SK-N-MC (cell line): ENCODE measurements around the gene MLH1.

ENCODE experiments used
- DNase-seq: peaks from one replicate; pipeline ENCODE4 v3.0.0-alpha.2; 2011; ENCODE audit warnings: low read depth, low spot score
- H3K27ac ChIP-seq: fragments of 200-600 bp; sonication (generic); 2 replicates; pipeline ENCODE4 v1.5.1; 2016; ENCODE audit warnings: mixed run types
- H3K36me3 ChIP-seq: fragments of 200-600 bp; sonication (generic); 2 replicates; pipeline ENCODE4 v1.6.1; 2017; ENCODE audit warnings: antibody characterized with exemption, low read length, mixed read lengths; ENCODE audit not compliant: insufficient read depth
- H3K4me3 ChIP-seq: fragments of 200-600 bp; sonication (generic); 2 replicates; pipeline ENCODE4 v1.5.1; 2016
- H3K9ac ChIP-seq: fragments of 200-600 bp; sonication (generic); 2 replicates; pipeline ENCODE4 v1.8.0; 2017; ENCODE audit warnings: mixed run types, mixed read lengths; ENCODE audit not compliant: insufficient read length
- H3K9me3 ChIP-seq: fragments of 200-600 bp; sonication (generic); 2 replicates; pipeline ENCODE4 v1.6.1; 2017; ENCODE audit warnings: low read depth, mild to moderate bottlenecking, antibody characterized with exemption, low read length, moderate library complexity, mixed read lengths
- EZH2 ChIP-seq: fragments of 200-600 bp; sonication (generic); IDR thresholded peaks from one replicate; pipeline ENCODE4 v1.6.1; 2017; ENCODE audit warnings: antibody characterized with exemption
- FOXP2 ChIP-seq: optimal IDR thresholded peaks from 2 replicates; pipeline ENCODE3; 2011; ENCODE audit warnings: mild to moderate bottlenecking, moderate library complexity; ENCODE audit not compliant: insufficient read depth; ENCODE audit errors: extremely low read length, control extremely low read depth
- POLR2AphosphoS5 ChIP-seq: IDR thresholded peaks from 2 replicates; pipeline ENCODE4 v1.6.1; 2012; ENCODE audit warnings: mild to moderate bottlenecking, low read depth, low read length, borderline replicate concordance

Gene MLH1

DNA sequence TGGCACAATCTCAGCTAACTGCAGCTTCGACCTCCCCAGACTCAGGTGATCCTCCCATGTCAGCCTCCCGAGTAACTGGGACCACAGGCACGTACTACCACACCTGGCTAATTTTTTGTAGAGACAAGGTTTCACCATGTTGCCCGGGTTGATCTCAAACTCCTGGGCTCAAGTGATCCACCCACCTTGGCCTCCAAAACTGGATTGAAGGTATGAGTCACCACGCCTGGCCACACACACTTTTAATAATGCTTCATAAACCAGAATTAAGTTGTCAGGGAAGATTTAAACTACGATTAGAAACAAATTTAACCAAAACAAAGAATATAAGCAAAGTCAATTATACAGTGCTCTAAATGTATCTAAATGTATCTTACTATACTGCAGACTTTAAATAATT, 93.6 kb downstream of the MLH1 start:
- H3K9ac ChIP-seq, result no peak overlapping the region
- no peaks in the 10 kb centered on the region for H3K36me3 ChIP-seq
- H3K27ac ChIP-seq, result no peak overlapping the region
- no peaks in the 10 kb centered on the region for H3K9me3 ChIP-seq
- TF ChIP-seq FOXP2, result no peak
- no peak for TF ChIP-seq POLR2AphosphoS5
- no peak for TF ChIP-seq EZH2
- no peak for DNase-seq
- H3K4me3 ChIP-seq, result no peak overlapping the region

DNA sequence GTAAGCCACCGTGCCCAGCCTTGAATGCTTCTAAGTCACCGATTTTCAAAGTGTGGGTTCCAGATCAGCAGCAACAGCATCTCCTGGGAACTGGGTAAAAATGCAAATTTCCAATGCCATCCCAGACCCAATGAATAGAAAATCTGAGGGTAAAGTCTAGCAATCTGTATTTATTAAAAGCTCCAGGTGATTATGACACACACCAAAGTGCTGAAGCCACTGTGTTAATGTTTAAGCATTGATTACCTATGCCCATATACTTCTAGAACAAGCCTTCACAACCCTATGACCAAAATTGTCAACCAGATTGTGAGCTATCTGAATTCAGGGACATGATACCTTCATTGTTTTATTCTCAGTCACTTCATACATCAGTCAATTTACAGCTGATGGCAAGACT, 94.6 kb downstream of the MLH1 start:
- Histone ChIP-seq H3K9me3 (no peaks in the 10 kb centered on the region), H3K9ac (no peak overlapping the region), H3K27ac (no peak overlapping the region), H3K36me3 (no peaks in the 10 kb centered on the region), H3K4me3 (no peak overlapping the region)
- TF ChIP-seq FOXP2, result no peak
- no peak for DNase-seq

DNA sequence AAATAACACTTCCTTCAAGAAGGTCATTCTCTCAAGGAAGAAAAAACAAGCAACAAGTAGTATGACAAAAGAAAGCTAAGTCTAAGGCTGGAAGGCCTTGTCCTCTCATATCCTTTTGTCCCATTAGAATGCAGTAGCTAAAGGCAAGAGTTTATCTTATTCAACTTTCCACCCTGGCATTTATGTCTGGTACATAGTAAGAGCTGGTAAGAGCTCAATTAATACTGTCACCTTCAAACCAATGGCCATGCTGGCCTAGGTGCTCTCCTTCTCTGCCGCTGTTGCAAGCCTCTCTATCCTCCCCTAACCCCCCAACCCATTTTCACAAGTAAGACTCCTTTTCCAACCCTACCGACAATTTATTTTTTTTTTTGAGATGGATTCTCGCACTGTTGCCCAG, 99.2 kb downstream of the MLH1 start:
- no peak for DNase-seq
- Histone ChIP-seq H3K36me3 (no peaks in the 10 kb centered on the region), H3K9me3 (no peaks in the 10 kb centered on the region), H3K4me3 (no peak overlapping the region), H3K27ac (no peak overlapping the region), H3K9ac (no peak overlapping the region)
- TF ChIP-seq FOXP2 (no peak), EZH2 (no peak), POLR2AphosphoS5 (no peak)

DNA sequence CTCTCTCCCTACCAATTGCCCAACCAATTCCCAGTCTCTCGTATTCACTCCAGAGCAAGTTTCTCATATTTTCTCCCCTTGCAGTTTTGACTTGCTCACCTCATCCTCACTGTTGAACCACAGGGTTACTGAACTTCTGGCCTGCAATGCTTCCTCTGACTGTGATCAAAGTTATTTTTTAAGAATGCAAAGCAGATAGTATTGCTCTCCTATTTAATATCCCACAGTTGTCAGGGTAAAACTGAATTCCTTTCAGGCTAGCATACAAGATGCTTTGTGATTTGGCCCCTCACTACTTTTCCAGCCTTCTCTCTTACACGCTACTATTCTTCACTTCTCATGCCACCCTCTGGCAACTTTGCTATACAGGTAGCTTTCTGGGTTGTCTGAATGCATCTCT, 100.2 kb downstream of the MLH1 start:
- no peak overlapping the region for H3K4me3 ChIP-seq
- DNase-seq, result no peak
- H3K27ac ChIP-seq, result no peak overlapping the region
- no peaks in the 10 kb centered on the region for H3K9me3 ChIP-seq
- H3K36me3 ChIP-seq, result no peaks in the 10 kb centered on the region
- no peak for TF ChIP-seq EZH2
- H3K9ac ChIP-seq, result no peak overlapping the region

DNA sequence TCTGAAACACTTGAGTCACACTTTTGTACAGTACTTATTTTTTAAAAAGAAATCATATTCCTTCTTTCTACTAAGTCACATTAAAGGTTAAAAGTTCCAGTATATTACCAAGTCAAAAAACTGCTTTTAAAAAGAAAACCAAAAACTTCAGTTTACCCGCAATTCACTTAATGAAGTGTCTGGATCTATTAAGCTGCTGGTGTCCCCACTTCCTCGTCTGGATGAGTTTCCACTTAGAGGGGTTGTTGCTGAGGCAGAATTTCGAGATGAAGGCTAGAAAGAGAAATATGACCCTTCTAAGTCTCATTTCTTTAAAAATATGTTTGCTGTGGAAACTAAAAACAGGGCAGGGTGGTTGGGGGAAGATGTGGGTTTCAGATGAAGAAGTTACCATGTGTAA, 101.3 kb downstream of the MLH1 start:
- DNase-seq, result no peak
- no peak overlapping the region for H3K4me3 ChIP-seq
- no peaks in the 10 kb centered on the region for H3K9me3 ChIP-seq
- no peaks in the 10 kb centered on the region for H3K36me3 ChIP-seq
- no peak overlapping the region for H3K27ac ChIP-seq
- H3K9ac ChIP-seq, result no peak overlapping the region
- TF ChIP-seq FOXP2, result no peak
- TF ChIP-seq POLR2AphosphoS5, result no peak
- no peak for TF ChIP-seq EZH2

DNA sequence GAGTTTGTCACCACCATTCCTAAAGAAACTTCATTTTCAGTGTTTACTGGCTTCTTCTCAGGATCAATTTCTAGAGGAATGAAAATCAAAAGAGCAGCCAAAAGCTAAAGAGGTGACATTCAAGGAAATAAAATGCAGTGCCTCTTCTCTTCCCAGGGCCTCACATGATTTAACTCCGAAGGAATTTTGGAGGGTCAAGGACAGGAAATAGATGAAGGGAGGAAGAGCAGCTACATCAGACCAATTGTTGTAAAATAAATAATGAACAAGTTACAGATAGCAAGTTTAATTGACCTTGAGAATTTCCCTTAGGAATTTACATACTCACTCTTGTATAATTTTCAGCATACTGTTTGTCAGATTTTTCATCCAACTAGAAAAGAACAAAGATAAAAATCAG, 103.0 kb downstream of the MLH1 start:
- H3K9ac ChIP-seq, result no peak overlapping the region
- no peak overlapping the region for H3K4me3 ChIP-seq
- H3K27ac ChIP-seq, result no peak overlapping the region
- no peak for DNase-seq
- H3K9me3 ChIP-seq, result no peaks in the 10 kb centered on the region
- no peaks in the 10 kb centered on the region for H3K36me3 ChIP-seq
- TF ChIP-seq FOXP2 (no peak), EZH2 (no peak), POLR2AphosphoS5 (no peak)

DNA sequence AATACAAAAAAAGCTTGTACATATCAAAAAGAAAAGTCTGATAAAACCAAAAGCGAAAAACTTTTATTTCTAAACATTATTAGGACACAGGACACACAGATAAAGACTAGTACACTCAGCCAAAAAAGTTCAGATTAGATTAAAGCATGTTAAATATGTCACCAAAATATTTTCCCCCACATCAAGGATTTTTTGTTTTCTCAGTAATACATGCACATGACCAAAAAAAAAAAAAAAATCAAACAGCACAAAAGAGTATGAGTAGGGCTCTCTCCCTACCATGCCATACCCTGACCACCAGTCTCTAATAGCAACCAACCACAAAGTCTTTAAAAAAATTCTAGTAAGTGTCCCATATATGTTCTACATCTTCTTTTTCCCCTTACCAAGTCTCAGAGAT, 103.7 kb downstream of the MLH1 start:
- Histone ChIP-seq H3K9me3 (no peaks in the 10 kb centered on the region), H3K36me3 (no peaks in the 10 kb centered on the region), H3K4me3 (no peak overlapping the region), H3K9ac (no peak overlapping the region), H3K27ac (no peak overlapping the region)
- DNase-seq, result no peak
- TF ChIP-seq FOXP2, result no peak
- no peak for TF ChIP-seq POLR2AphosphoS5
- no peak for TF ChIP-seq EZH2

DNA sequence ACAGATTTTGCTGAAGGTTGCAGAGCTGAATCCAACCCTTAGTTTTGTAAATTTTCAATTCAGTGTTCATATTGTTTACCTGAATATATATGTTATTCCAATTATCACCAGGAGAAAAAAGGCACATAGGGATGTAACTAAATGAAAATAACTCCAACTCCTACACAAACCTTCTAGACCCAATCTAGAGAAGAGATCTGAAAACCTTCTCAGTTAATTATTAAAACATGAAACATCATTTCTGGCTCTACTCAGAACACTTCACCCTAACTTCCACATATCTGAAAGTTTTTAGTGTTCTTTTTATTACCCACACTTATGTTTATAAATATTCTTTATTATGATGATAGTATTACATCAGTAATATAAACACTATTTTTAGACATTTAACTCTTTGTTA, 104.5 kb downstream of the MLH1 start:
- TF ChIP-seq FOXP2 (no peak), POLR2AphosphoS5 (no peak), EZH2 (no peak)
- no peak overlapping the region for H3K27ac ChIP-seq
- H3K4me3 ChIP-seq, result no peak overlapping the region
- H3K9ac ChIP-seq, result no peak overlapping the region
- H3K36me3 ChIP-seq, result no peaks in the 10 kb centered on the region
- H3K9me3 ChIP-seq, result no peaks in the 10 kb centered on the region
- no peak for DNase-seq

DNA sequence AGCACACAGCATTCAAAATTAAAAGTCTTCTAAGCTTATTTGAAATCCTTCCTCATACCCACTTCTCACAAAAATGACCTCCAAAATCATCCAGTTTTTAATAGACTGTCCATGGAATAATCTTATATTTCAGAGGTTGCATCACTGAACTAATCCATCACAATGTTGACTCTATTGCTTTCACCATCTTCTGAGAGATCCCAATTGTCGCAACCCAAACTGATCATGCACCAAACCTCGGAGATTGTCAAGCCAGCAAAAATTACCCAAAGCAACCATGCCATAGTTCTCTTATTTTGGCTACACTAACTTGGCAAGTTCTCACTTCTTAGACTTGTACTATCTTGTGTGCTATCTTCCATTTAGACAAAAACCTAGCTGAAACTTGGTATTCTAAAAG, 105.6 kb downstream of the MLH1 start:
- no peak for DNase-seq
- Histone ChIP-seq H3K27ac (no peak overlapping the region), H3K9ac (no peak overlapping the region), H3K4me3 (no peak overlapping the region), H3K9me3 (no peaks in the 10 kb centered on the region), H3K36me3 (no peaks in the 10 kb centered on the region)
- TF ChIP-seq POLR2AphosphoS5 (no peak), FOXP2 (no peak), EZH2 (no peak)

DNA sequence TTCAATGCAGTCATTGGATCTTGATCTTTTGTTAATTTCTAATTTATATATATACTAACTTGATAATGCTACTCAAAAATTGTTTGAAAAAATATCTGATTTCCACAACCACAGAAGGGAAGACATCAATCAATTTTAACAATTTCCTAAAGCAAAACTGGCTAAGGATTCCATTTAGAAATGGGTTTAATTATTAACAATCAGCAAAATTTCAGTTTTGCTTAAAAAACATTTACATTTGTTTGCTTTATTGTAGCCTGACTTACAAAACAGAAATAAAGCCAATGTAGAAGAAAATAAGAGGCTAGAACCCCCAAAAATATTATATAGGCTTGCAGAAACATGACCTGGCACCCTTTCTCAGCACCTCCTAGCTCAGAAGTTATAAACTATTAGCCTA, 106.2 kb downstream of the MLH1 start:
- no peak for DNase-seq
- no peak overlapping the region for H3K9ac ChIP-seq
- no peak for TF ChIP-seq EZH2
- TF ChIP-seq FOXP2, result no peak
- TF ChIP-seq POLR2AphosphoS5, result no peak
- H3K27ac ChIP-seq, result no peak overlapping the region
- no peaks in the 10 kb centered on the region for H3K36me3 ChIP-seq
- H3K9me3 ChIP-seq, result no peaks in the 10 kb centered on the region
- H3K4me3 ChIP-seq, result no peak overlapping the region

DNA sequence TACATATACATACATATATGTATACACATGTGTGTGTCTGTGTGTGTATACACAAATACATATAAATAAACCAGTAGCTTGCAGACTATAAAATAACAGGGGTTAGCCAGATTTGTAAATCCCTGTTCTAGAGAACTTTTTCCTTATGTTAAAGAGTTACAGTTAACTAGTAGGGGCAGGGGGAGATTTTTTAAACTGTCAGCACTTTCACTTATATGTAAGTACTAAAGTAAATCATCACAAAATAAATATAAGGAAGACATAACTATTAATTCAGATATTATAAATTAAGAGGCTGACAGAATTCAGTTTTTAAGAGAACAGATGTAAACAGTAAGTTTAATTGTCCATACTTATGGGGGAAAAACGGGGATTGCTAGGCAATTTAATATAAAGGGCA, 107.1 kb downstream of the MLH1 start:
- DNase-seq, result no peak
- H3K9me3 ChIP-seq, result no peaks in the 10 kb centered on the region
- TF ChIP-seq POLR2AphosphoS5 (no peak), FOXP2 (no peak), EZH2 (no peak)
- H3K4me3 ChIP-seq, result no peak overlapping the region
- no peak overlapping the region for H3K9ac ChIP-seq
- H3K36me3 ChIP-seq, result no peaks in the 10 kb centered on the region
- no peak overlapping the region for H3K27ac ChIP-seq
